HG03064 (cell line): Measurements from ENCODE around the gene SSTR5.
"Not testable (repeated sequence)": the region's sequence is repeated elsewhere in the genome, so short reads cannot be mapped to it uniquely, and the experiment has no call there.

Experiments used
- ATAC-seq: cut with Tn5 transposase; IDR thresholded peaks from one replicate; pipeline ENCODE4 v1.9.1; 2021; ENCODE audit warnings: low read depth; ENCODE audit not compliant: unreplicated experiment

SSTR5 gene

GRCh38 chr16:1089439-1089821 is 16.9 kb downstream of the SSTR5 start:
- no peak for ATAC-seq

GRCh38 chr16:1089822-1090619 is 17.5 kb downstream of the SSTR5 start:
- no peak for ATAC-seq

GRCh38 chr16:1090620-1091587 is 18.4 kb downstream of the SSTR5 start:
- no peak for ATAC-seq

GRCh38 chr16:1091992-1092552 is 19.5 kb downstream of the SSTR5 start:
- ATAC-seq = no peak

GRCh38 chr16:1092685-1093283 is 20.2 kb downstream of the SSTR5 start:
- ATAC-seq = not testable (repeated sequence)

GRCh38 chr16:1093284-1094123 is 21.0 kb downstream of the SSTR5 start:
- no peak for ATAC-seq

GRCh38 chr16:1094124-1094479 is 21.6 kb downstream of the SSTR5 start:
- no peak for ATAC-seq

- no peak for ATAC-seq
These were observed 22.3 kb downstream of the SSTR5 start for GRCh38 chr16:1094601-1095449.

GRCh38 chr16:1095450-1096168 is 23.1 kb downstream of the SSTR5 start:
- no peak for ATAC-seq

- ATAC-seq = no peak
These were observed 23.9 kb downstream of the SSTR5 start, which contains the start of gene C1QTNF8 for GRCh38 chr16:1096169-1097082. C1QTNF8 (minus strand) TSS chr16:1096244; CDS start chr16:1094922, 1,322 bp downstream.

- ATAC-seq = no peak
These were observed 24.6 kb downstream of the SSTR5 start for GRCh38 chr16:1097156-1097555.

GRCh38 chr16:1097800-1098199 is 25.3 kb downstream of the SSTR5 start:
- no peak for ATAC-seq

GRCh38 chr16:1098266-1098991 is 25.9 kb downstream of the SSTR5 start:
- ATAC-seq = no peak

- no peak for ATAC-seq
These were observed 26.9 kb downstream of the SSTR5 start for GRCh38 chr16:1099189-1100083.

GRCh38 chr16:1100084-1100800 is 27.7 kb downstream of the SSTR5 start:
- ATAC-seq = no peak
